Liver (tissue), 3 donors: ENCODE data around the gene LMNB1.

Source experiments
- ATF3 ChIP-seq: IDR thresholded peaks from 2 replicates; pipeline ENCODE4 v1.6.1; 2016; ENCODE audit warnings: antibody characterized with exemption
- CTCF ChIP-seq: fragments of 150-350 bp; IDR thresholded peaks from 2 replicates; pipeline ENCODE4 v1.5.1; 2017; ENCODE audit warnings: improper control_type of control experiment, low read depth, low read length; ENCODE audit not compliant: missing input control
- TAF1 ChIP-seq: conservative IDR thresholded peaks from 2 replicates; pipeline ENCODE4 v1.6.1; 2016; ENCODE audit warnings: antibody characterized with exemption, mild to moderate bottlenecking
- donor health status: healthy.
- donor health status: healthy.

GRCh38 chr5:126854526-126855110, 77.7 kb downstream of the LMNB1 start:
- no peak for TF ChIP-seq TAF1
- no peak for TF ChIP-seq CTCF
- TF ChIP-seq ATF3: no peak
